ENCODE measurements around the gene RBCK1.

Gene RBCK1

DNA sequence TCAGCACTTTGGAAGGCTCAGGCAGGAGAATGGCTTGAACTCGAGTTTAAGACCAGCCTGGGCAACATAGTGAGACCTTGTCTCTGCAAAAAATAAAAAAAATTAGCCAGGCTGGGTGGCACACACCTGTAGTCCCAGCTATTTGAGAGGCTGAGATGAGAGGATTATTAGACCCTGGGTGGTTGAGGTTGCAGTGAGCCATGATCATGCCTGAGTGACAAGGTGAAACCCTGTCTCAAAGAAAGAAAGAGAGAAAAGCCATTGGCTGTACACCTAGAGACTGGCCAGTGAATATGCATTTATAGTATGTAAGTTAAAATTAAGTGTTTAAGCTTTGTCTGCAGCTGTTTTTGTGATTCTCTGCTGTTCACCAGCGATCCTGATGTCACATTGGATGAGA, 6.1 kb downstream of the RBCK1 start:
- ATAC-seq: no peak
- no peak for TF ChIP-seq ESRRG (CRISPR knock-in tag; IDR thresholded peaks at IDR 0.05)
- TF ChIP-seq, protein P1, sequence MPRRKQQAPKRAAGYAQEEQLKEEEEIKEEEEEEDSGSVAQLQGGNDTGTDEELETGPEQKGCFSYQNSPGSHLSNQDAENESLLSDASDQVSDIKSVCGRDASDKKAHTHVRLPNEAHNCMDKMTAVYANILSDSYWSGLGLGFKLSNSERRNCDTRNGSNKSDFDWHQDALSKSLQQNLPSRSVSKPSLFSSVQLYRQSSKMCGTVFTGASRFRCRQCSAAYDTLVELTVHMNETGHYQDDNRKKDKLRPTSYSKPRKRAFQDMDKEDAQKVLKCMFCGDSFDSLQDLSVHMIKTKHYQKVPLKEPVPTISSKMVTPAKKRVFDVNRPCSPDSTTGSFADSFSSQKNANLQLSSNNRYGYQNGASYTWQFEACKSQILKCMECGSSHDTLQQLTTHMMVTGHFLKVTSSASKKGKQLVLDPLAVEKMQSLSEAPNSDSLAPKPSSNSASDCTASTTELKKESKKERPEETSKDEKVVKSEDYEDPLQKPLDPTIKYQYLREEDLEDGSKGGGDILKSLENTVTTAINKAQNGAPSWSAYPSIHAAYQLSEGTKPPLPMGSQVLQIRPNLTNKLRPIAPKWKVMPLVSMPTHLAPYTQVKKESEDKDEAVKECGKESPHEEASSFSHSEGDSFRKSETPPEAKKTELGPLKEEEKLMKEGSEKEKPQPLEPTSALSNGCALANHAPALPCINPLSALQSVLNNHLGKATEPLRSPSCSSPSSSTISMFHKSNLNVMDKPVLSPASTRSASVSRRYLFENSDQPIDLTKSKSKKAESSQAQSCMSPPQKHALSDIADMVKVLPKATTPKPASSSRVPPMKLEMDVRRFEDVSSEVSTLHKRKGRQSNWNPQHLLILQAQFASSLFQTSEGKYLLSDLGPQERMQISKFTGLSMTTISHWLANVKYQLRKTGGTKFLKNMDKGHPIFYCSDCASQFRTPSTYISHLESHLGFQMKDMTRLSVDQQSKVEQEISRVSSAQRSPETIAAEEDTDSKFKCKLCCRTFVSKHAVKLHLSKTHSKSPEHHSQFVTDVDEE (CRISPR knock-in tag; IDR thresholded peaks at IDR 0.05): no peak
- TF ChIP-seq GLIS3 (CRISPR knock-in tag; IDR thresholded peaks at IDR 0.05): no peak
- TF ChIP-seq RARB (CRISPR knock-in tag; IDR thresholded peaks at IDR 0.05): no peak

DNA sequence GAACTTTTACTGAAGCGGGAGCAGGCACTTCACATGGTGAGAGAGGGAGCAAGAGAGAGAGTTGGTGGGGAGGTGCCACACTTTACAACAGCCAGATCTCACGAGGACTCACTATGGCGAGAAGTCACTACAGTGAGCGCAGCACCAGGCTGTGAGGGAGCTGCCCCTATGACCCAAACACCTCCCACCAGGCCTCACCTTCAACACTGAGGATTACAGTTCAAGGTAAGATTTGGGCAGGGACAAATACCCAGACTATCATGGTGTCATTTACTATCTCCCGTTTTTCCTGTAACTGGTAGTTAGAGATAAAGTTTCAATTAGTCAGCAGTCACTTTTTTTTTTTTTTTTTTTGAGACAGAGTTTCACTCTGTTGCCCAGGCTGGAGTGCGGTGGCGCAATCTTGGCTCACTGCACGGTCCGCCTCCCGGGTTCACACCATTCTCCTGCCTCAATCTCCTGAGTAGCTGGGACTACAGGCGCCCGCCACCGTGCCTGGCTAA, 7.8 kb downstream of the RBCK1 start:
- no peak for TF ChIP-seq ZNF70 (CRISPR knock-in tag; IDR thresholded peaks at IDR 0.05)
- TF ChIP-seq, protein P2, sequence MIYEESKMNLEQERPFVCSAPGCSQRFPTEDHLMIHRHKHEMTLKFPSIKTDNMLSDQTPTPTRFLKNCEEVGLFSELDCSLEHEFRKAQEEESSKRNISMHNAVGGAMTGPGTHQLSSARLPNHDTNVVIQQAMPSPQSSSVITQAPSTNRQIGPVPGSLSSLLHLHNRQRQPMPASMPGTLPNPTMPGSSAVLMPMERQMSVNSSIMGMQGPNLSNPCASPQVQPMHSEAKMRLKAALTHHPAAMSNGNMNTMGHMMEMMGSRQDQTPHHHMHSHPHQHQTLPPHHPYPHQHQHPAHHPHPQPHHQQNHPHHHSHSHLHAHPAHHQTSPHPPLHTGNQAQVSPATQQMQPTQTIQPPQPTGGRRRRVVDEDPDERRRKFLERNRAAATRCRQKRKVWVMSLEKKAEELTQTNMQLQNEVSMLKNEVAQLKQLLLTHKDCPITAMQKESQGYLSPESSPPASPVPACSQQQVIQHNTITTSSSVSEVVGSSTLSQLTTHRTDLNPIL (CRISPR knock-in tag; IDR thresholded peaks at IDR 0.05; ENCODE audit: low read depth): no peak
- no peak for TF ChIP-seq ESRRG (CRISPR knock-in tag; IDR thresholded peaks at IDR 0.05)
- no peak for TF ChIP-seq CSDC2 (CRISPR knock-in tag; IDR thresholded peaks at IDR 0.05)
- no peak for TF ChIP-seq ZNF565 (CRISPR knock-in tag; conservative IDR thresholded peaks at IDR 0.05; ENCODE audit: low read depth)
- TF ChIP-seq, protein P3, sequence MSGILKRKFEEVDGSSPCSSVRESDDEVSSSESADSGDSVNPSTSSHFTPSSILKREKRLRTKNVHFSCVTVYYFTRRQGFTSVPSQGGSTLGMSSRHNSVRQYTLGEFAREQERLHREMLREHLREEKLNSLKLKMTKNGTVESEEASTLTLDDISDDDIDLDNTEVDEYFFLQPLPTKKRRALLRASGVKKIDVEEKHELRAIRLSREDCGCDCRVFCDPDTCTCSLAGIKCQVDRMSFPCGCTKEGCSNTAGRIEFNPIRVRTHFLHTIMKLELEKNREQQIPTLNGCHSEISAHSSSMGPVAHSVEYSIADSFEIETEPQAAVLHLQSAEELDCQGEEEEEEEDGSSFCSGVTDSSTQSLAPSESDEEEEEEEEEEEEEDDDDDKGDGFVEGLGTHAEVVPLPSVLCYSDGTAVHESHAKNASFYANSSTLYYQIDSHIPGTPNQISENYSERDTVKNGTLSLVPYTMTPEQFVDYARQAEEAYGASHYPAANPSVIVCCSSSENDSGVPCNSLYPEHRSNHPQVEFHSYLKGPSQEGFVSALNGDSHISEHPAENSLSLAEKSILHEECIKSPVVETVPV (CRISPR knock-in tag; IDR thresholded peaks at IDR 0.05): no peak
- ATAC-seq: no peak

DNA sequence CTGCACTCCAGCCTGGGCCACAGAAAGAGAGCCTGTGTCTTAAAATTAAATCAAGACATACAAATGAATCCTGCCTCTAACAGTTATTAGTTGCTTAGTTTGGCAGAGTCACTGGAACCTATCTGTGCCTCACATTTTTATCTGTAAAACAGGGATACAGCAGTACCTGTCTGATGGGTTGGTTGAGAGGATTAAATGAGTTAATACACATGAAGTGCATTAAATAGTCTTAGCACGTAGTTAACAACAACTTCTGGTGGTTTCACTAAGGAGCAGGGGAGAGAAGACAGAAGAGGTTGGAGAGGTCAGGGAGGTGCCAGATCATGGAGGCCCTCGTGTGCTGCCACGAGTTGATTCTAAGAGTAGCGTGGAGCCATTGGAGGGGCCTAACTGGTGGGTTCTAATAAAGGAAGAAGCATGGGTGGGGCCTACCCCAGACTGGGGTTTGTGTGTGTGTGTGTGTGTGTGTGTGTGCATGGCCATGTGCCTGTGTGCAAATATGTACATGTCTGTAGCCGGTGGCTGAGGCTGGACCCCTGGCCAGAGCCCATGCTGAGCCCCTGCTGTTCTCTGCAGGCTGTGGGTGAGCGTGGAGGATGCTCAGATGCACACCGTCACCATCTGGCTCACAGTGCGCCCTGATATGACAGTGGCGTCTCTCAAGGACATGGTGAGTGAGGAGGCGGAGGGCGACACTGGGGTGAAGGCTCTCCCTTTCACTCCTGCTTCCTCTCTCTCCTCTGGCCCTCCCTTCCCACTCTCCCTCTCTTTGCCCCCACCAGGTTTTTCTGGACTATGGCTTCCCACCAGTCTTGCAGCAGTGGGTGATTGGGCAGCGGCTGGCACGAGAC, 9.1 kb downstream of the RBCK1 start:
- TF ChIP-seq ZFP3 (CRISPR knock-in tag; IDR thresholded peaks at IDR 0.05) (no peak), ARNTL (CRISPR knock-in tag; IDR thresholded peaks at IDR 0.05; ENCODE audit: borderline replicate concordance, low read depth) (no peak), ESRRG (CRISPR knock-in tag; IDR thresholded peaks at IDR 0.05) (no peak), OSR1 (CRISPR knock-in tag; IDR thresholded peaks at IDR 0.05) (no peak), SNAI2 (CRISPR knock-in tag; IDR thresholded peaks at IDR 0.05) (no peak), TOX (CRISPR knock-in tag; IDR thresholded peaks at IDR 0.05; ENCODE audit: borderline replicate concordance) (no peak), ZNF565 (CRISPR knock-in tag; conservative IDR thresholded peaks at IDR 0.05; ENCODE audit: low read depth) (no peak), ZFP30 (CRISPR knock-in tag; IDR thresholded peaks at IDR 0.05) (no peak), BACH2 (CRISPR knock-in tag; IDR thresholded peaks at IDR 0.05; ENCODE audit: borderline replicate concordance) (no peak), GLIS3 (CRISPR knock-in tag; IDR thresholded peaks at IDR 0.05) (no peak), RARB (CRISPR knock-in tag; IDR thresholded peaks at IDR 0.05) (no peak), ZNF70 (CRISPR knock-in tag; IDR thresholded peaks at IDR 0.05) (no peak)
- TF ChIP-seq, protein P3 (CRISPR knock-in tag; IDR thresholded peaks at IDR 0.05): no peak
- TF ChIP-seq, protein P1 (CRISPR knock-in tag; IDR thresholded peaks at IDR 0.05): no peak
- TF ChIP-seq, protein P4, sequence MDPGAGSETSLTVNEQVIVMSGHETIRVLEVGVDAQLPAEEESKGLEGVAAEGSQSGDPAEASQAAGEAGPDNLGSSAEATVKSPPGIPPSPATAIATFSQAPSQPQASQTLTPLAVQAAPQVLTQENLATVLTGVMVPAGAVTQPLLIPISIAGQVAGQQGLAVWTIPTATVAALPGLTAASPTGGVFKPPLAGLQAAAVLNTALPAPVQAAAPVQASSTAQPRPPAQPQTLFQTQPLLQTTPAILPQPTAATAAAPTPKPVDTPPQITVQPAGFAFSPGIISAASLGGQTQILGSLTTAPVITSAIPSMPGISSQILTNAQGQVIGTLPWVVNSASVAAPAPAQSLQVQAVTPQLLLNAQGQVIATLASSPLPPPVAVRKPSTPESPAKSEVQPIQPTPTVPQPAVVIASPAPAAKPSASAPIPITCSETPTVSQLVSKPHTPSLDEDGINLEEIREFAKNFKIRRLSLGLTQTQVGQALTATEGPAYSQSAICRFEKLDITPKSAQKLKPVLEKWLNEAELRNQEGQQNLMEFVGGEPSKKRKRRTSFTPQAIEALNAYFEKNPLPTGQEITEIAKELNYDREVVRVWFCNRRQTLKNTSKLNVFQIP (CRISPR knock-in tag; IDR thresholded peaks at IDR 0.05; ENCODE audit: borderline replicate concordance, low read depth): no peak
- TF ChIP-seq, protein P2 (CRISPR knock-in tag; IDR thresholded peaks at IDR 0.05; ENCODE audit: low read depth): no peak
- ATAC-seq: no peak

Data from SK-N-SH treated with all-trans-retinoic acid at 6 μM for 48 hours (cell line).